ENCODE data around the gene C10orf105. TPM values are rescaled to one million over a fixed set of nuclear protein-coding genes. Genes with fewer than 3 reads are reported as not detected.

C10orf105 gene
- total and polyA plus RNA-seq, 11 donors: 0.03 to 0.57 (median 0.08) TPM; not detected in 6

GRCh38 chr10:71708301-71708703, 11.3 kb downstream of the C10orf105 start:
- H3K9me3 ChIP-seq: no peaks in the 10 kb centered on the region
- ATAC-seq: peak in 3 of 4 donors; percentile 50 to 62 (median 52)
- intact Hi-C loops (cut with DNase I): loop anchor here (2.0 to 10.0 kb wide), 18 partner anchors 46 to 396 kb away; partner anchors contain the start of genes SLC29A3 (in 4 of the 10) and CDH23 (in 2 of the 10)
- 13 to 44% (median 19%) methylated on average over 3 to 10 of the region's 10 CpGs for WGBS, 4 donors
- no peaks in the 10 kb centered on the region for H3K36me3 ChIP-seq
- H3K27me3 ChIP-seq: no peaks in the 10 kb centered on the region
- TF ChIP-seq POLR2A (IDR thresholded peaks at IDR 0.05) (no peak), CTCF (IDR thresholded peaks at IDR 0.05) (peak; percentile 79 to 90 (median 87))
- peak; percentile 46 to 86 (median 62) for DNase-seq
- peaks cover 0 to 30% (median 18%) of the 10 kb centered on the region in 12 donors for H3K4me1 ChIP-seq
- H3K4me3 ChIP-seq: no peak overlapping the region
- no peak overlapping the region for H3K27ac ChIP-seq

- TF ChIP-seq CTCF (IDR thresholded peaks at IDR 0.05) (no peak), POLR2A (IDR thresholded peaks at IDR 0.05) (no peak)
- intact Hi-C loops (cut with DNase I): loop anchor here (5.0 to 10.0 kb wide), 14 partner anchors 45 to 395 kb away; partner anchors contain the start of genes SLC29A3 (in 4 of the 10) and CDH23 (in 2 of the 10)
- ATAC-seq: no peak
Measured at GRCh38 chr10:71707240-71707789, 12.3 kb downstream of the C10orf105 start.

GRCh38 chr10:71706216-71707121, 13.1 kb downstream of the C10orf105 start:
- no peaks in the 10 kb centered on the region for H3K9me3 ChIP-seq
- intact Hi-C loops (cut with DNase I): loop anchor here (5.0 to 10.0 kb wide), 14 partner anchors 44 to 394 kb away; partner anchors contain the start of genes SLC29A3 (in 4 of the 10) and CDH23 (in 2 of the 10)
- H3K27me3 ChIP-seq: no peaks in the 10 kb centered on the region
- 95 to 96% (median 96%) methylated on average over 24 to 35 of the region's 35 CpGs for WGBS, 4 donors
- DNase-seq (peak in 1 of 5 donors; percentile 25), ATAC-seq (no peak)
- H3K27ac ChIP-seq: no peak overlapping the region
- no peaks in the 10 kb centered on the region for H3K36me3 ChIP-seq
- H3K4me1 ChIP-seq: peaks cover 0 to 20% (median 8%) of the 10 kb centered on the region in 12 donors
- no peak for TF ChIP-seq CTCF (IDR thresholded peaks at IDR 0.05)
- no peak for TF ChIP-seq POLR2A (IDR thresholded peaks at IDR 0.05)
- no peak overlapping the region for H3K4me3 ChIP-seq

More at GRCh38 chr10:71707240-71707789, 12.3 kb downstream of the C10orf105 start:
- Histone ChIP-seq H3K9me3 (no peaks in the 10 kb centered on the region), H3K27ac (no peak overlapping the region), H3K4me3 (no peak overlapping the region), H3K4me1 (peaks cover 0 to 21% (median 8%) of the 10 kb centered on the region in 12 donors), H3K36me3 (no peaks in the 10 kb centered on the region), H3K27me3 (no peaks in the 10 kb centered on the region)
- WGBS, 4 donors: 92 to 100% (median 96%) methylated on average over 5 of the region's 5 CpGs
- DNase-seq: peak in 1 of 5 donors; percentile 28

Data from heart left ventricle (tissue), 16 donors.